Gastroesophageal sphincter (tissue), 3 donors: Measurements from ENCODE around the gene C9.

Experiments used
- EP300 ChIP-seq: sonication (generic); formaldehyde crosslinking; IDR thresholded peaks from one replicate; pipeline ENCODE4 v1.6.1; 2017; ENCODE audit warnings: antibody characterized with exemption, mild to moderate bottlenecking
- POLR2A ChIP-seq, 2 donors: fragments of 450-650 bp; IDR thresholded peaks; one replicate each; pipeline ENCODE4 v1.6.1; 2017; ENCODE audit warnings: antibody characterized with exemption in 2 of 2, mild to moderate bottlenecking in 2 of 2, moderate library complexity in 1 of 2
- POLR2AphosphoS5 ChIP-seq: sonication (generic); formaldehyde crosslinking; IDR thresholded peaks from one replicate; pipeline ENCODE4 v1.6.1; 2017; ENCODE audit warnings: antibody characterized with exemption
- TF ChIP-seq, protein P1 (sequence below), 4 experiments: fragments of 200-600 bp in 2 of 4; fragments of 450-650 bp in 2 of 4; sonication (generic) in 1 of 4; IDR thresholded peaks; one replicate each; pipeline ENCODE4 v1.5.1; 2017 to 2019; ENCODE audit warnings: antibody characterized with exemption in 4 of 4, mild to moderate bottlenecking in 2 of 4, moderate library complexity in 2 of 4

DNA sequence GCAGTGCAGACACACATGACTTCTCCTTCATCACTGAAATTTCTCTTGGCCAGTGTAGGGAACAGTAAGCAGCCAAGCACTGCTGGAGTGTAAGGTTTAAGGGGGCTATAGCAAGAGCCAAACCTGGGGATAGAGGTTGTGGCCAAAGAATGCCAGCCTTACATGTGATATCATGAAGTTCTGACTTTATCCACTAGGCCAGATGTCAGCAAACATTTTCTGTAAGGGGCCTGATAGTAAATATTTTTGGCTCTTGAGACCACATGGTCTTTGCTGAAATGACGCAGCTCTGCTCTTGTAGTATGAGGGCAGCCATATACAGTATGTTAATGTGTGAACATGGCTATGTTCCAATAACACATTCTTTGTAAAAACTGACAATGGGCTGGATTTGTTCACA is 115.2 kb downstream of the C9 start:
- TF ChIP-seq, protein P1, sequence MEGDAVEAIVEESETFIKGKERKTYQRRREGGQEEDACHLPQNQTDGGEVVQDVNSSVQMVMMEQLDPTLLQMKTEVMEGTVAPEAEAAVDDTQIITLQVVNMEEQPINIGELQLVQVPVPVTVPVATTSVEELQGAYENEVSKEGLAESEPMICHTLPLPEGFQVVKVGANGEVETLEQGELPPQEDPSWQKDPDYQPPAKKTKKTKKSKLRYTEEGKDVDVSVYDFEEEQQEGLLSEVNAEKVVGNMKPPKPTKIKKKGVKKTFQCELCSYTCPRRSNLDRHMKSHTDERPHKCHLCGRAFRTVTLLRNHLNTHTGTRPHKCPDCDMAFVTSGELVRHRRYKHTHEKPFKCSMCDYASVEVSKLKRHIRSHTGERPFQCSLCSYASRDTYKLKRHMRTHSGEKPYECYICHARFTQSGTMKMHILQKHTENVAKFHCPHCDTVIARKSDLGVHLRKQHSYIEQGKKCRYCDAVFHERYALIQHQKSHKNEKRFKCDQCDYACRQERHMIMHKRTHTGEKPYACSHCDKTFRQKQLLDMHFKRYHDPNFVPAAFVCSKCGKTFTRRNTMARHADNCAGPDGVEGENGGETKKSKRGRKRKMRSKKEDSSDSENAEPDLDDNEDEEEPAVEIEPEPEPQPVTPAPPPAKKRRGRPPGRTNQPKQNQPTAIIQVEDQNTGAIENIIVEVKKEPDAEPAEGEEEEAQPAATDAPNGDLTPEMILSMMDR (IDR thresholded peaks at IDR 0.05) = no peak
- TF ChIP-seq POLR2A (IDR thresholded peaks at IDR 0.05) (no peak), EP300 (no peak), POLR2AphosphoS5 (no peak)
